Activated CD4-positive, CD25-positive, alpha-beta regulatory T cell treated with anti-CD3 and anti-CD28 coated beads, Interleukin-2, amount 50 U/mL, for 24 hours (primary cell): ENCODE results near the gene ABHD4.
A peak's percentile ranks its signal among the peaks of the same experiment; 100 is the strongest.
"Not testable (repeated sequence)": the region's sequence is repeated elsewhere in the genome, so short reads cannot be mapped to it uniquely, and the experiment has no call there.

Experiments used
- ATAC-seq, 2 donors: fragments of 150-1000 bp; cut with Tn5 transposase; one replicate each; pipeline ENCODE4 v1.10.0; 2021; ENCODE audit warnings: mild to moderate bottlenecking in 1 of 2, moderate library complexity in 1 of 2

Gene ABHD4

GRCh38 chr14:22598099-22598895, at the start of gene ABHD4:
ABHD4 (plus strand) TSS chr14:22598300; CDS start chr14:22598307, 7 bp downstream.
- peak; percentile 65 to 69 for ATAC-seq

- no peak for ATAC-seq
Measured at GRCh38 chr14:22549324-22549962, 48.7 kb upstream of the ABHD4 start.

GRCh38 chr14:22549981-22550673, 48.0 kb upstream of the ABHD4 start:
- ATAC-seq, result peak; percentile 82

DNA sequence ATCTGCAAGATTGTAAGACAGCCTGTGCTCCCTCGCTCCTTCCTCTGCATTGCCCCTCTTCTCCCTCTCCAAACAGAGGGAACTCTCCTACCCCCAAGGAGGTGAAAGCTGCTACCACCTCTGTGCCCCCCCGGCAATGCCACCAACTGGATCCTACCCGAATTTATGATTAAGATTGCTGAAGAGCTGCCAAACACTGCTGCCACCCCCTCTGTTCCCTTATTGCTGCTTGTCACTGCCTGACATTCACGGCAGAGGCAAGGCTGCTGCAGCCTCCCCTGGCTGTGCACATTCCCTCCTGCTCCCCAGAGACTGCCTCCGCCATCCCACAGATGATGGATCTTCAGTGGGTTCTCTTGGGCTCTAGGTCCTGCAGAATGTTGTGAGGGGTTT, 46.5 kb upstream of the ABHD4 start:
- ATAC-seq, result no peak

DNA sequence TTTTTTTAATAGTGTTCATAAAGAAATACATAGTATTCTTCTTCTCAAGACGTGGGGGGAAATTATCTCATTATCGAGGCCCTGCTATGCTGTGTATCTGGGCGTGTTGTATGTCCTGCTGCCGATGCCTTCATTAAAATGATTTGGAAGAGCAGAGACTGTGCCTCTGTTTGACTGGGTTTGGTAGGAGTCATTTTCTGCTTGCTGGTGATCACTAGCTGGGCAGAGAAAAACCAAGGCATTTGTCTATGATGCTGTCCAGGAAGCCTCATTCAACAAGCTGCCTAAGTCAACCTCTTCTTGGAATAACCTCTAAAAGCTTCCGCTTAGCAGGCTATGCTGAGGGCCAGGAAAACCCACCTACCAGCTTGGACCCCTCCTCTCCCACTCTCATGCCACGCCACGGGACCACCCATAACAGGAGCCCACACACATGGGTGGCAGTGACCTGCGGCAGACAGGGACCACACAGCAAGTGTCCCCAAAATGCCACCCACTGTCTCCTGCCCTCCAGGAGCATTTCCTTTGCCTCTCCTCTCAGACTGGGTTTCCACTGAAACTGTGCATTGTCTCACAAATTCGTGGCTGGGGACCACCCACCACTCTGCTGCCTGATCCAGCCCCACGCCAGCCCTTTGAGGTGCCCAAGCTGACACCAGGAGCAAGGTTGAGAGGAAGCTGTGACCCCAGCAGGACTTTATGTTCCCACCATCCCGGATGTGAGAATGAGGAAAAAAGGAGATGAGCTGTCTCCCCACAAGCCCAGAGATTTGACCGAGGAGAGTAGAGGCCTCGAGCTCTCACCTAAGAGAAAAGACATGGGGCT, 45.9 kb upstream of the ABHD4 start:
- no peak for ATAC-seq

DNA sequence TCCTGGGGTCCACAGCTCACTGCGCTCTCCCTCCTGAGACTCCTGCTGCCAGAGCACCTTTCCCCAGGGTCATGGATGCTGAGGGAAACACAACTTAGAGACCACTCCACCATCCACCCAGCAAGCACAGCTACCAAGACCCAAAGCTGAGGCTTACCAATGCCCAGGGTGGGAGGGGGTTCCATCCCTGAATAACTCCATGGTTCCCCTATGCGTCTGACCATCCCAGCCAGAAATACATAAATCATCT, 45.3 kb upstream of the ABHD4 start:
- ATAC-seq, result no peak

- ATAC-seq, result no peak
Measured at GRCh38 chr14:22553445-22553844, 44.7 kb upstream of the ABHD4 start.

GRCh38 chr14:22553861-22554497, 44.1 kb upstream of the ABHD4 start:
- not testable (repeated sequence) for ATAC-seq

GRCh38 chr14:22554498-22555383, 43.4 kb upstream of the ABHD4 start:
- ATAC-seq, result no peak

GRCh38 chr14:22555384-22556011, 42.6 kb upstream of the ABHD4 start:
- peak; percentile 19 to 23 for ATAC-seq

GRCh38 chr14:22556021-22556989, 41.8 kb upstream of the ABHD4 start:
- peak; percentile 69 to 73 for ATAC-seq

- peak; percentile 15 to 22 for ATAC-seq
Measured at GRCh38 chr14:22556990-22557623, 41.0 kb upstream of the ABHD4 start.

DNA sequence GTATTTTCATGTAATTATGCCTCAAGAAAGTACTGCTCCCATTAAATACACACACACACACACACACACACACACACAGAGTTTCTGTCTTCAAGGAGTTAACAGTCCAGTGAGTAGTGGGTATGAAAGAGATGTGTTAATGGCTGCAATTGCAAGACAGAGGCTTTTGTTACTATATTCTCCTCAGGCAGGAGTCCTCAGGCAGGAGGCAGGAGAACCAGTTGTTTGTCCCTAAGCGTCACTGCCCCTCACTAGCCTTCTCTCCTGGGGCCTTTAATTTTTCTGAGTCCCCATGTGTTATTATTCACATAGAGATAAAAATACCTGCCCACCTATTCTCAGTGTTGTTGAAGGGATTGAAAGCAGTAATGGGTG, 40.3 kb upstream of the ABHD4 start:
- no peak for ATAC-seq

DNA sequence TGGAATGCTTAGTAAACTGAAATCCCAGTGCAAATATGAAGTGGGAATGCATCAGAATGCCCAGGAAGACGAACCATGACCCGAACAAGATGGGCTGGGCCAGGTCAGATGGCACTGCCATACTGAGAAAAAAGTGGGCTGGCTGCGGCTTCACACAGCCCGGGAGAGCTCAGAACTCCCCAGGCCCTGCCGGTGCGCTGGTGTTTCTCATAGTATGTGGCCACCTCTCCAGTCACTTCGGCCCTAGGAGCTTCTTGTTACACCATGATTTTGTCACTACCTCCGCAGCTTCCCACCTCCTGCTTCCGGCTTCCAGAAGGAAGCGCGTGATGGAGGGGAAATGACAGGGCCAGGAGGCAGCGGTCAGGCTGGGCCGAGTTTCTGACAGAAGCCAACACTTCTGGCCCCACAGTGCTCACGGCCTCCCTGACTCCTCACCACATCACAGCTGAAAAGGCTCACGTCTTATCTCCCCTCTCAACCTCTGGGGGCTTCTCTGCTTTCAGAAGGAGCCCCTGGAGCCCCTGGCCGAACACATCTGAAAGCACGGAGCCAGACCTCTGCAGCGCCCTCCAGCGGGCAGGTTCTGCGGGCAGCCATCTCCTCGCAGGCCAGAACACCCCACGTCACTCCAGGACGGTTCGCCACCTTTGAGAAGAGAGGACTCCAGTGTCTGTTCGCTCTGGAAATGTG, 39.7 kb upstream of the ABHD4 start:
- no peak for ATAC-seq

DNA sequence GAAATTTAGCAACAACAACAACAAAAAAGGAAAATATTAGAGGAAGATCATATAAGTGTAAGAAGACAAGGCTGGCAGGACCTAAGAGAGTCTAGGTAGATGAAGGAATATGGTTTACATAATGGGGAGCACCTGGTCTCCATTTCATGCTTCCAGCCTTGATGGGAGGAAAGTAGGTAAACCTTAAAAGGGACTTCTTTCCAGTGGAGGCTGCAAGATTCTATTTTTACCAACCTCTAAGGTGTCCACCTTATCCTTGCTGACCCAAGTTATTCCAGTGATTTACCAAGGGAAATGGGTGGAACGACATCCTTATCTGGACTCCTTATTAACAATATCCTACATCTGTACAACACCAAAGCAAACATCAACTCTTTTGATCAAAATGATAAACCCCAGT, 39.1 kb upstream of the ABHD4 start:
- ATAC-seq, result no peak

DNA sequence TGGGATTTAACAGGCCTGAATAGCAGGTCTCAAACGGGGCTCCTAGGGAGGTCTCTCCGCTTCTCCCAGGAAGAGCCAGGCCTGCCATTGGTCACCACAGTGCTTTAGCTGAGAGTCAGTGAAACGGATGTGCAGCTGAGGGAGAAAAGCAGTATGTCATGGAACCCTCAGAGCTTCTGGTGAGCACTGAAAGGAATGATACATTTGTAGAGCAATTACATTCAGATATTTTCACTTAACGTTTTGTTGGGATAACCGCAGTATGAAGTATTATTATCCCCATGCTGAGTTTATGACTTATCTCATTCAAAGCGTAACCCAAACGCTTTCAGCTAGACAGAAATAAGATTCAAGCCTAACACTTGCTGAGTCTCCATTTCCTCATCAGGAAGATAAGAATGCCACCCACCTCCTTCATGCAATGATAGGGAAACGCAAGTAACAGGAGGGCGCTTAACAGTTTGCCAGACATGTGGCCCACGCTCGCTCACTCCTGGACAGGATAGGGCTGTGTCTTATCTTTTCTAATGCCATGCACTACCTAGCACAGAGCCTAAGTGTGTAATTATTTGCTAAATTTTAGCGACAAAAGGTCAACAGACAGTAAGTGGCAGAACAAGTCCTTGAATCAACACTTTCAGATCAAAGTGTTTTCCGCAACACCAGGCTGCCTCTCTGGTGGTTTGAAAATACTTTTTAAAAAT, 37.3 kb upstream of the ABHD4 start:
- ATAC-seq, result no peak

GRCh38 chr14:22561366-22561660, 36.8 kb upstream of the ABHD4 start:
- ATAC-seq, result no peak
